Body of pancreas (tissue), 4 donors: Measurements from ENCODE around the gene GARIN1A. TPM values are rescaled to one million over a fixed set of nuclear protein-coding genes. Genes with fewer than 3 reads are reported as not detected.
"Not testable (repeated sequence)": the region's sequence is repeated elsewhere in the genome, so short reads cannot be mapped to it uniquely, and the experiment has no call there.

ENCODE experiments used
- ATAC-seq: fragments of 150-250 bp; one replicate; pipeline ENCODE4 v1.9.1; 2016
- DNase-seq, 4 donors: peaks; one replicate each; pipeline ENCODE4 v3.0.0-alpha.2; 2019
- H3K27ac ChIP-seq, 4 donors: fragments of 200-600 bp; sonication (generic); 1 replicate in 3 of 4; 2 replicates in 1 of 4; pipeline versions ENCODE4 v1.5.1 to v1.6.1; 2016 to 2019; ENCODE audit warnings: mild to moderate bottlenecking in 1 of 4, mixed read lengths in 1 of 4, moderate library complexity in 1 of 4
- H3K27me3 ChIP-seq, 2 donors: fragments of 200-600 bp; sonication (generic); one replicate each; pipeline ENCODE4 v1.6.0; 2016; ENCODE audit warnings: mild to moderate bottlenecking in 1 of 2
- H3K36me3 ChIP-seq, 2 donors: fragments of 200-600 bp; sonication (generic); replicated peaks in 1 of 2; 2 replicates each; pipeline ENCODE4 v1.5.1; 2016; ENCODE audit warnings: low read depth in 2 of 2; ENCODE audit not compliant: insufficient read depth in 1 of 2
- H3K4me1 ChIP-seq: fragments of 200-600 bp; sonication (generic); one replicate; pipeline ENCODE4 v1.6.0; 2016
- H3K4me3 ChIP-seq, 2 donors: fragments of 200-600 bp; sonication (generic); 1 replicate in 1 of 2; 2 replicates in 1 of 2; pipeline ENCODE4 v1.5.1; 2016 to 2019
- H3K9me3 ChIP-seq, 3 donors: fragments of 200-600 bp; sonication (generic); 1 replicate in 2 of 3; 2 replicates in 1 of 3; pipeline ENCODE4 v1.5.1; 2016
- POLR2A ChIP-seq, 3 donors: fragments of 450-650 bp; IDR thresholded peaks; one replicate each; pipeline ENCODE4 v1.6.1; 2016; ENCODE audit warnings: antibody characterized with exemption in 3 of 3, mild to moderate bottlenecking in 2 of 3
- WGBS, 2 donors: methylation state at CpG; one replicate each; pipeline ENCODE4 v1.1.5; 2017; 5-methylcytosine and 5-hydroxymethylcytosine counted together
- intact Hi-C: fragments of 100-400 bp; cut with DNase I; formaldehyde crosslinking; loops from one replicate; pipeline ENCODE4 v1.15.1; 2023
- total RNA-seq, 2 donors: library from RNA; depleted of rRNA; stranded (reverse); fragments of >200 nt; gene quantifications; one replicate each; pipeline ENCODE4 v1.1.0, GENCODE V29; 2016
- TF ChIP-seq, protein P1 (sequence below), 7 experiments: fragments of 450-650 bp in 4 of 7; fragments of 200-600 bp in 3 of 7; sonication (generic) in 3 of 7; IDR thresholded peaks; one replicate each; pipeline ENCODE4 v1.5.1; 2016 to 2019; ENCODE audit warnings: antibody characterized with exemption in 7 of 7

The GARIN1A gene
- total RNA-seq, 2 donors from 2014 or later, result 0.33 to 0.52 TPM

DNA sequence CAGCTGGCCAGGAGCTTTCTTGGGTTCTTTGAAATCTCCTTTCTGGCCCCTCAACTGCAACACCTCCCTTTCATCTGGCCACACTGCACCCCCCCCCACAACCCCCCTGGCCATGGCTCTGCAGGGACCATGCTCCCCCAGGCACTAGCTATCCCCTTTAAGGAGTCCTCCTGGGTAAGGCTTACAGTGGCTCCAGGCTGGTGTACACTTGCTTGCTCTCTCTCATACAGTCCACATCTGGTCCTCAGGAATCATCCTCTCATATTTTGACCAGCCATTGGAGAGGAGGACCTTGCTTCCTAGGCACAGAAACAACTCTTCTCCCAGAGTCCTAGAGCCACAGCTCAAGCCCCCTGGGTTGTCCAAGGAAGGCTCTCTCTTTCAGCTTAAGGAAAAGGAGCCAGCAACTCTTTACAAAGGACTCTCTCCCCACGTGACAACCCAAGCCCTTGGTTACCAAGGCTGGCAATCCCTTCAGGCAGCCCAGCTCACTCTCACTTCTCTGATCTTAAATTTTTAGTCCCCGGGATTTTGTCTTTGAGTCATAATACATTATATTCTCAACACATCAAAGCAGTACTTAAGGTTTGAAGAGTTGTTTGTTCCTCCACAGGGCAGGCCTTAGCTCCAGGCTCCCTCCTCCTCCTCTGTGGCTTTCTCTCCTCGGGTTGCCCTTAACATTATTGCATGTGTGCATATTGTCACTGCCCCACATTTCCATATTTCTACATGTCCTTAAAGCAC is 9.9 kb downstream of the GARIN1A start:
- H3K27ac ChIP-seq, result no peak overlapping the region
- no peak for DNase-seq
- H3K9me3 ChIP-seq, result no peaks in the 10 kb centered on the region
- ATAC-seq, result no peak
- no peaks in the 10 kb centered on the region for H3K27me3 ChIP-seq
- no peaks in the 10 kb centered on the region for H3K4me1 ChIP-seq
- WGBS, 2 donors, result 81 to 94% methylated on average over 2 to 3 of the region's 3 CpGs
- no peaks in the 10 kb centered on the region for H3K36me3 ChIP-seq
- no peak for TF ChIP-seq POLR2A (IDR thresholded peaks at IDR 0.05)
- TF ChIP-seq, protein P1, sequence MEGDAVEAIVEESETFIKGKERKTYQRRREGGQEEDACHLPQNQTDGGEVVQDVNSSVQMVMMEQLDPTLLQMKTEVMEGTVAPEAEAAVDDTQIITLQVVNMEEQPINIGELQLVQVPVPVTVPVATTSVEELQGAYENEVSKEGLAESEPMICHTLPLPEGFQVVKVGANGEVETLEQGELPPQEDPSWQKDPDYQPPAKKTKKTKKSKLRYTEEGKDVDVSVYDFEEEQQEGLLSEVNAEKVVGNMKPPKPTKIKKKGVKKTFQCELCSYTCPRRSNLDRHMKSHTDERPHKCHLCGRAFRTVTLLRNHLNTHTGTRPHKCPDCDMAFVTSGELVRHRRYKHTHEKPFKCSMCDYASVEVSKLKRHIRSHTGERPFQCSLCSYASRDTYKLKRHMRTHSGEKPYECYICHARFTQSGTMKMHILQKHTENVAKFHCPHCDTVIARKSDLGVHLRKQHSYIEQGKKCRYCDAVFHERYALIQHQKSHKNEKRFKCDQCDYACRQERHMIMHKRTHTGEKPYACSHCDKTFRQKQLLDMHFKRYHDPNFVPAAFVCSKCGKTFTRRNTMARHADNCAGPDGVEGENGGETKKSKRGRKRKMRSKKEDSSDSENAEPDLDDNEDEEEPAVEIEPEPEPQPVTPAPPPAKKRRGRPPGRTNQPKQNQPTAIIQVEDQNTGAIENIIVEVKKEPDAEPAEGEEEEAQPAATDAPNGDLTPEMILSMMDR (IDR thresholded peaks at IDR 0.05), result no peak
- intact Hi-C loops, result no loop called here
- H3K4me3 ChIP-seq, result no peak overlapping the region

DNA sequence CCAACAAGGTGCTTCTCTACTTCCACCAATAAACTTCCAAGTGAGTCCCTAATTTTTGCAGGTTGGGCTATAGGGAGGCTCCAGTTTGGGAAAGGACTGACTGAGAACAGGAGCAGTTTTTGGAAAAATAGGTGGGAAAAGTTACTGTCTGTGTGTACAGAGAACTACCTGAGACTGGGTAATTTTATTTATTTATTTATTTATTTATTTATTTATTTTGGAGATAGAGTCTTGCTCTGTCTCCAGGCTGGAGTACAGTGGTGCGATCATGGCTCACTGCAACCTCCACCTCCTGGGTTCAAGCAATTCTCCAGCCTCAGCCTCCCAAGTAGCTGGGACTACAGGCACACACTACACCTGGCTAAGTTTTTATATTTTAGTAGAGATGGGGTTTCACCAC is 11.2 kb downstream of the GARIN1A start:
- ATAC-seq, H3K27ac ChIP-seq, H3K36me3 ChIP-seq, H3K4me3 ChIP-seq, DNase-seq, intact Hi-C loops, H3K27me3 ChIP-seq, H3K9me3 ChIP-seq, H3K4me1 ChIP-seq: not testable (repeated sequence)
- 93 to 100% methylated on average over 1 of the region's 1 CpG for WGBS, 2 donors

DNA sequence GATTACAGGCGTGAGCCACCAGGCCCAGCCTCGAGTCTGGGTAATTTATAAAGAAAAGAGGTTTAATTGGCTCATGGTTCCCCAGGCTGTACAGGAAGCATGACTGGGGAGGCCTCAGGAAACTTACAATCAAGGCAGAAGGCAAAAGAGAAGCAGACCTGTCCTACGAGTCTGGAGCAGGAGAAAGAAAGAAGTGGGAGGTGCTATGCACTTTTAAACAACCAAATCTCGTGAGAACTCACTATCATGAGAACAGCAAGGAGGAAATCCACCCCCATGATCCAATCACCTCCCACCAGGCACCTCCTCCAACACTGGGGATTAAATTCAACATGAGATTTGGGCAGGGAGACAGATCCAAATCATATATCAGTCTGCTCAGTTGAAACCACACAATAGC is 11.6 kb downstream of the GARIN1A start:
- 72 to 86% methylated on average over 4 of the region's 4 CpGs for WGBS, 2 donors

DNA sequence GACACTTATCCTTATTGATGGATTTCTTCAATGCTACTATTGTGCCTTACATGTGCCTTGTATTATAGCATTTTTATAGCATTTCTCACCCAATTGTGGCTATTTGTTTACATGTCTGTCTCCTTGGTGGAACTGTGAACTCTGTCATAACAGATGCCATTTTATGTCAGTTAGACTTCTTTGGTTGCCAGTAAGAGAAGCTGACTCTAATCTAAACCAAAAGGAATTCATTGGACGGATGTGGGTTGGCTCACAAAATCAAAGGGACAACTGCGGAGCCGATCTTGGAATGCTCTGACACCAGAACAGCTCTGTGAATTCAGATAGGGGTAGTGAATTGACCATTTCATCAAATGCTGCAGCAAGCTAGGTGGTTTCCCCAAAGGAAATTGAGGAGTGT is 15.0 kb downstream of the GARIN1A start:
- no peak for TF ChIP-seq POLR2A (IDR thresholded peaks at IDR 0.05)
- TF ChIP-seq, protein P1 (IDR thresholded peaks at IDR 0.05), result no peak
- DNase-seq (no peak), ATAC-seq (no peak)
- Histone ChIP-seq H3K27ac (no peak overlapping the region), H3K27me3 (no peaks in the 10 kb centered on the region), H3K4me1 (no peaks in the 10 kb centered on the region), H3K9me3 (no peaks in the 10 kb centered on the region), H3K4me3 (no peak overlapping the region), H3K36me3 (no peaks in the 10 kb centered on the region)
- WGBS, 2 donors, result 93 to 96% methylated on average over 3 of the region's 3 CpGs
- intact Hi-C loops, result no loop called here

More for the DNA sequence above, 11.6 kb downstream of the GARIN1A start:
- H3K4me1 ChIP-seq, H3K27ac ChIP-seq, H3K9me3 ChIP-seq, intact Hi-C loops, DNase-seq, H3K27me3 ChIP-seq, ATAC-seq, H3K36me3 ChIP-seq, H3K4me3 ChIP-seq: not testable (repeated sequence)

- Histone ChIP-seq H3K9me3 (no peaks in the 10 kb centered on the region), H3K4me1 (no peaks in the 10 kb centered on the region), H3K4me3 (no peak overlapping the region), H3K27me3 (no peaks in the 10 kb centered on the region), H3K27ac (no peak overlapping the region), H3K36me3 (no peaks in the 10 kb centered on the region)
- DNase-seq (no peak), ATAC-seq (no peak)
- intact Hi-C loops, result no loop called here
- WGBS, 2 donors, result 50% methylated on average over 1 of the region's 5 CpGs; no CpG with 5 or more reads in 1 of the 2 donors
- TF ChIP-seq POLR2A (IDR thresholded peaks at IDR 0.05), result no peak
- TF ChIP-seq, protein P1 (IDR thresholded peaks at IDR 0.05), result no peak
Measured at GRCh38 chr7:128688492-128688891, 16.4 kb downstream of the GARIN1A start.

DNA sequence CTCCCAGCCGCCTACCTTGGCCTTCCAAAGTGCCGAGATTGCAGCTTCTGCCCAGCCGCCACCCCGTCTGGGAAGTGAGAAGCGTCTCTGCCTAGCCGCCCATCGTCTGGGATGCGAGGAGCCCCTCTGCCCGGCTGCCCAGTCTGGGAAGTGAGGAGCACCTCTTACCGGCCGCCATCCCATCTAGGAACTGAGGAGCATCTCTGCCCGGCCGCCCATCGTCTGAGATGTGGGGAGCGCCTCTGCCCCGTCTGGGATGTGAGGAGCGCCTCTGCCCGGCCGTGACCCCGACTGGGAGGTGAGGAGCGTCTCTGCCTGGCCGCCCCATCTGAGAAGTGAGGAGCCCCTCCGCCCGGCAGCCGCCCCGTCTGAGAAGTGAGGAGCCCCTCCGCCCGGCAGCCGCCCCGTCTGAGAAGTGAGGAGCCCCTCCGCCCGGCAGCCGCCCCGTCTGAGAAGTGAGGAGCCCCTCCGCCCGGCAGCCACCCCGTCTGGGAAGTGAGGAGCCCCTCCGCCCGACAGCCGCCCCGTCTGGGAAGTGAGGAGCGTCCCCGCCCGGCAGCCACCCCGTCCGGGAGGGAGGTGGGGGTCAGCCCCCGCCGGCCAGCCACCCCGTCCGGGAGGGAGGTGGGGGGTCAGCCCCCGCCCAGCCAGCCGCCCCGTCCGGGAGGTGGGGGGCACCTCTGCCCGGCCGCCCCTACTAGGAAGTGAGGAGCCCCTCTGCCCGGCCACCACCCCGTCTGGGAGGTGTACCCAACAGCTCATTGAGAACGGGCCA is 17.3 kb downstream of the GARIN1A start:
- H3K36me3 ChIP-seq, H3K4me3 ChIP-seq, DNase-seq, intact Hi-C loops, ATAC-seq, H3K9me3 ChIP-seq, H3K27me3 ChIP-seq, H3K27ac ChIP-seq, H3K4me1 ChIP-seq: not testable (repeated sequence)
- 88 to 96% methylated on average over 7 to 28 of the region's 59 CpGs for WGBS, 2 donors
